HEK293 (cell line): ENCODE data around the gene OPCML.

Experiments used
- CTCF ChIA-PET: fragments of 350-600 bp; formaldehyde crosslinking; extraction: SDS; loops from one replicate; lab custom pipeline; 2021; ENCODE audit warnings: antibody characterized with exemption; lab: Yijun Ruan, JAX
- POLR2A ChIA-PET: fragments of 300-600 bp; formaldehyde crosslinking; extraction: SDS; loops from one replicate; lab custom pipeline; 2020; ENCODE audit warnings: antibody characterized with exemption, inconsistent platforms; lab: Yijun Ruan, JAX
- H3K27ac ChIP-seq: fragments of 200-500 bp; sonication (Bioruptor generic); 2 replicates; pipeline ENCODE4 v1.5.1; 2014; ENCODE audit warnings: low read depth, low read length, control low read depth, inconsistent platforms; ENCODE audit errors: extremely low read depth
- H3K36me3 ChIP-seq, 2 experiments: fragments of 200-500 bp in 1 of 2; sonication (Bioruptor generic) in 1 of 2; 1 replicate in 1 of 2; 2 replicates in 1 of 2; pipeline ENCODE4 v1.5.1; 2014 to 2017; ENCODE audit warnings: inconsistent platforms in 2 of 2, low read length in 2 of 2; ENCODE audit not compliant: control insufficient read depth in 2 of 2, insufficient read depth in 1 of 2
- H3K4me1 ChIP-seq: fragments of 200-500 bp; sonication (Bioruptor generic); 2 replicates; pipeline ENCODE4 v1.5.1; 2014; ENCODE audit warnings: mild to moderate bottlenecking, low read length, inconsistent platforms; ENCODE audit not compliant: control insufficient read depth, insufficient read depth
- H3K4me3 ChIP-seq: 2 replicates; pipeline ENCODE4 v1.5.1; 2011; ENCODE audit warnings: low read depth, mild to moderate bottlenecking, control low read depth, low read length, moderate library complexity
- H3K9me3 ChIP-seq: fragments of 200-500 bp; sonication (Bioruptor generic); 2 replicates; pipeline ENCODE4 v1.5.1; 2014; ENCODE audit warnings: low read depth, low read length, inconsistent platforms; ENCODE audit not compliant: control insufficient read depth, insufficient read depth
- BCL11A ChIP-seq: fragments of 450-650 bp; formaldehyde crosslinking; IDR thresholded peaks from 2 replicates; pipeline ENCODE4 v1.5.1; 2016; ENCODE audit warnings: low read depth, missing biosample characterization, missing genetic modification characterization
- ELK4 ChIP-seq: IDR thresholded peaks from 2 replicates; pipeline ENCODE4 v1.6.1; 2011; ENCODE audit warnings: mild to moderate bottlenecking, low read depth, low read length, borderline replicate concordance
- KLF1 ChIP-seq: fragments of 450-650 bp; formaldehyde crosslinking; IDR thresholded peaks from 2 replicates; pipeline ENCODE4 v1.5.1; 2016; ENCODE audit warnings: missing biosample characterization, missing genetic modification characterization
- KLF10 ChIP-seq: fragments of 450-650 bp; IDR thresholded peaks from 2 replicates; pipeline ENCODE4 v1.5.1; 2018; ENCODE audit warnings: missing biosample characterization, mild to moderate bottlenecking, missing genetic modification characterization
- OVOL3 ChIP-seq: fragments of 450-650 bp; formaldehyde crosslinking; IDR thresholded peaks from 2 replicates; pipeline ENCODE4 v1.5.1; 2016; ENCODE audit warnings: missing biosample characterization, missing genetic modification characterization
- TSHZ1 ChIP-seq: fragments of 450-650 bp; formaldehyde crosslinking; IDR thresholded peaks from 2 replicates; pipeline ENCODE4 v1.5.1; 2016; ENCODE audit warnings: missing biosample characterization, missing genetic modification characterization, borderline replicate concordance
- ZBTB11 ChIP-seq: fragments of 450-650 bp; formaldehyde crosslinking; conservative IDR thresholded peaks from 2 replicates; pipeline ENCODE4 v1.5.1; 2016; ENCODE audit warnings: low read depth, missing biosample characterization, missing genetic modification characterization
- ZBTB7A ChIP-seq: fragments of 450-650 bp; formaldehyde crosslinking; IDR thresholded peaks from 2 replicates; pipeline ENCODE4 v1.5.1; 2016; ENCODE audit warnings: low read depth, missing biosample characterization, missing genetic modification characterization
- ZNF133 ChIP-seq: fragments of 450-650 bp; formaldehyde crosslinking; IDR thresholded peaks from 2 replicates; pipeline ENCODE4 v1.5.1; 2016; ENCODE audit warnings: missing biosample characterization, missing genetic modification characterization
- ZNF146 ChIP-seq: fragments of 450-650 bp; formaldehyde crosslinking; IDR thresholded peaks from 2 replicates; pipeline ENCODE4 v1.5.1; 2016; ENCODE audit warnings: missing biosample characterization, missing genetic modification characterization
- ZNF24 ChIP-seq: fragments of 450-650 bp; formaldehyde crosslinking; IDR thresholded peaks from 2 replicates; pipeline ENCODE4 v1.5.1; 2016; ENCODE audit warnings: missing biosample characterization, missing genetic modification characterization
- ZNF416 ChIP-seq: fragments of 450-650 bp; formaldehyde crosslinking; IDR thresholded peaks from 2 replicates; pipeline ENCODE4 v1.5.1; 2016; ENCODE audit warnings: missing biosample characterization, missing genetic modification characterization
- ZNF514 ChIP-seq: fragments of 450-650 bp; formaldehyde crosslinking; IDR thresholded peaks from 2 replicates; pipeline ENCODE4 v1.5.1; 2016; ENCODE audit warnings: missing biosample characterization, missing genetic modification characterization
- ZNF548 ChIP-seq: fragments of 450-650 bp; formaldehyde crosslinking; IDR thresholded peaks from 2 replicates; pipeline ENCODE4 v1.5.1; 2016; ENCODE audit warnings: missing biosample characterization, missing genetic modification characterization
- ZNF623 ChIP-seq: fragments of 450-650 bp; formaldehyde crosslinking; IDR thresholded peaks from 2 replicates; pipeline ENCODE4 v1.5.1; 2016; ENCODE audit warnings: missing biosample characterization, missing genetic modification characterization
- ZNF654 ChIP-seq: fragments of 450-650 bp; formaldehyde crosslinking; IDR thresholded peaks from 2 replicates; pipeline ENCODE4 v1.5.1; 2016; ENCODE audit warnings: low read depth, missing biosample characterization, missing genetic modification characterization
- ZNF664 ChIP-seq: fragments of 450-650 bp; formaldehyde crosslinking; IDR thresholded peaks from 2 replicates; pipeline ENCODE4 v1.5.1; 2016; ENCODE audit warnings: missing biosample characterization, missing genetic modification characterization
- TF ChIP-seq, protein P1 (sequence below): fragments of 450-650 bp; formaldehyde crosslinking; IDR thresholded peaks from 2 replicates; pipeline ENCODE4 v1.5.0; 2017; ENCODE audit warnings: missing biosample characterization, missing genetic modification characterization, borderline replicate concordance
- TF ChIP-seq, protein P2 (sequence below): fragments of 450-650 bp; formaldehyde crosslinking; IDR thresholded peaks from 2 replicates; pipeline ENCODE4 v1.5.1; 2016; ENCODE audit warnings: missing biosample characterization, missing genetic modification characterization
- TF ChIP-seq, protein P3 (sequence below): fragments of 450-650 bp; formaldehyde crosslinking; IDR thresholded peaks from 2 replicates; pipeline ENCODE4 v1.5.1; 2016; ENCODE audit warnings: missing biosample characterization, missing genetic modification characterization

The OPCML gene

DNA sequence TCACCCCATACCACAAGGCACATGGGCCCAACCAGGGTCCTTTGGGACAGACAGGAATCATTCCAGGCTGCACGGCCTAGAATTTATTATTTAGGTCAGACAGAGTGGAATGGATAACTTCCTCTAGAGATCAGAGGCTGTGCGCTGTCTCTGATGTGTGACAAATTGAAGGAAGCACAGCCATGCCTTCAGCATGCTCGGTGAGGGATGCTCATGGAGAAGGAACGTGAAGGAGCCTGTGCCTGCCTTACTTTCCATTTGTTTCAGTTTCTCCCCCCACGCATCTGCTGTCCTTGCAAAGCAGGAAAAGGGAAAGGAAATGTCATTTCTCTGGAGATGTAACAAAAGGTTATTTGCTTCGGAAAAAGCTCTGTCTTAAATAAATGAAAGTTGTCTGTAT lies 644.1 kb downstream of the OPCML start (continued):
- TF ChIP-seq, protein P1, sequence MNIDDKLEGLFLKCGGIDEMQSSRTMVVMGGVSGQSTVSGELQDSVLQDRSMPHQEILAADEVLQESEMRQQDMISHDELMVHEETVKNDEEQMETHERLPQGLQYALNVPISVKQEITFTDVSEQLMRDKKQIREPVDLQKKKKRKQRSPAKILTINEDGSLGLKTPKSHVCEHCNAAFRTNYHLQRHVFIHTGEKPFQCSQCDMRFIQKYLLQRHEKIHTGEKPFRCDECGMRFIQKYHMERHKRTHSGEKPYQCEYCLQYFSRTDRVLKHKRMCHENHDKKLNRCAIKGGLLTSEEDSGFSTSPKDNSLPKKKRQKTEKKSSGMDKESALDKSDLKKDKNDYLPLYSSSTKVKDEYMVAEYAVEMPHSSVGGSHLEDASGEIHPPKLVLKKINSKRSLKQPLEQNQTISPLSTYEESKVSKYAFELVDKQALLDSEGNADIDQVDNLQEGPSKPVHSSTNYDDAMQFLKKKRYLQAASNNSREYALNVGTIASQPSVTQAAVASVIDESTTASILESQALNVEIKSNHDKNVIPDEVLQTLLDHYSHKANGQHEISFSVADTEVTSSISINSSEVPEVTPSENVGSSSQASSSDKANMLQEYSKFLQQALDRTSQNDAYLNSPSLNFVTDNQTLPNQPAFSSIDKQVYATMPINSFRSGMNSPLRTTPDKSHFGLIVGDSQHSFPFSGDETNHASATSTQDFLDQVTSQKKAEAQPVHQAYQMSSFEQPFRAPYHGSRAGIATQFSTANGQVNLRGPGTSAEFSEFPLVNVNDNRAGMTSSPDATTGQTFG = no peak
- TF ChIP-seq ZNF623 (tag by site-specific recombination) (no peak), ZBTB11 (no peak), ELK4 (no peak)

GRCh38 chr11:132886335-132886734 lies 646.0 kb downstream of the OPCML start:
- POLR2A ChIA-PET = no interaction called here
- Histone ChIP-seq H3K36me3 (no peaks in the 10 kb centered on the region), H3K9me3 (no peaks in the 10 kb centered on the region), H3K27ac (no peak overlapping the region), H3K4me3 (no peak overlapping the region), H3K4me1 (no peaks in the 10 kb centered on the region)
- CTCF ChIA-PET = no interaction called here
- TF ChIP-seq ZBTB7A (tag by site-specific recombination) (no peak), ZNF548 (tag by site-specific recombination) (no peak), KLF1 (tag by site-specific recombination) (no peak), ZNF416 (no peak), ZNF664 (no peak), OVOL3 (tag by site-specific recombination) (no peak), KLF10 (no peak), ZNF133 (tag by site-specific recombination) (no peak), ZNF146 (no peak), TSHZ1 (no peak), ZNF514 (no peak), ZNF24 (tag by site-specific recombination) (no peak), ZNF654 (tag by site-specific recombination) (no peak), BCL11A (no peak)
- TF ChIP-seq, protein P2, sequence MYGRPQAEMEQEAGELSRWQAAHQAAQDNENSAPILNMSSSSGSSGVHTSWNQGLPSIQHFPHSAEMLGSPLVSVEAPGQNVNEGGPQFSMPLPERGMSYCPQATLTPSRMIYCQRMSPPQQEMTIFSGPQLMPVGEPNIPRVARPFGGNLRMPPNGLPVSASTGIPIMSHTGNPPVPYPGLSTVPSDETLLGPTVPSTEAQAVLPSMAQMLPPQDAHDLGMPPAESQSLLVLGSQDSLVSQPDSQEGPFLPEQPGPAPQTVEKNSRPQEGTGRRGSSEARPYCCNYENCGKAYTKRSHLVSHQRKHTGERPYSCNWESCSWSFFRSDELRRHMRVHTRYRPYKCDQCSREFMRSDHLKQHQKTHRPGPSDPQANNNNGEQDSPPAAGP (tag by site-specific recombination) = no peak
- TF ChIP-seq, protein P3, sequence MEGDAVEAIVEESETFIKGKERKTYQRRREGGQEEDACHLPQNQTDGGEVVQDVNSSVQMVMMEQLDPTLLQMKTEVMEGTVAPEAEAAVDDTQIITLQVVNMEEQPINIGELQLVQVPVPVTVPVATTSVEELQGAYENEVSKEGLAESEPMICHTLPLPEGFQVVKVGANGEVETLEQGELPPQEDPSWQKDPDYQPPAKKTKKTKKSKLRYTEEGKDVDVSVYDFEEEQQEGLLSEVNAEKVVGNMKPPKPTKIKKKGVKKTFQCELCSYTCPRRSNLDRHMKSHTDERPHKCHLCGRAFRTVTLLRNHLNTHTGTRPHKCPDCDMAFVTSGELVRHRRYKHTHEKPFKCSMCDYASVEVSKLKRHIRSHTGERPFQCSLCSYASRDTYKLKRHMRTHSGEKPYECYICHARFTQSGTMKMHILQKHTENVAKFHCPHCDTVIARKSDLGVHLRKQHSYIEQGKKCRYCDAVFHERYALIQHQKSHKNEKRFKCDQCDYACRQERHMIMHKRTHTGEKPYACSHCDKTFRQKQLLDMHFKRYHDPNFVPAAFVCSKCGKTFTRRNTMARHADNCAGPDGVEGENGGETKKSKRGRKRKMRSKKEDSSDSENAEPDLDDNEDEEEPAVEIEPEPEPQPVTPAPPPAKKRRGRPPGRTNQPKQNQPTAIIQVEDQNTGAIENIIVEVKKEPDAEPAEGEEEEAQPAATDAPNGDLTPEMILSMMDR (tag by site-specific recombination) = no peak
